ENCODE data around the gene FGD4.

The FGD4 gene

GRCh38 chr12:32618115-32618514, 218.8 kb downstream of the FGD4 start:
- DNase-seq: no peak

- DNase-seq: no peak
Observed at GRCh38 chr12:32627976-32628375, 228.6 kb downstream of the FGD4 start.

DNA sequence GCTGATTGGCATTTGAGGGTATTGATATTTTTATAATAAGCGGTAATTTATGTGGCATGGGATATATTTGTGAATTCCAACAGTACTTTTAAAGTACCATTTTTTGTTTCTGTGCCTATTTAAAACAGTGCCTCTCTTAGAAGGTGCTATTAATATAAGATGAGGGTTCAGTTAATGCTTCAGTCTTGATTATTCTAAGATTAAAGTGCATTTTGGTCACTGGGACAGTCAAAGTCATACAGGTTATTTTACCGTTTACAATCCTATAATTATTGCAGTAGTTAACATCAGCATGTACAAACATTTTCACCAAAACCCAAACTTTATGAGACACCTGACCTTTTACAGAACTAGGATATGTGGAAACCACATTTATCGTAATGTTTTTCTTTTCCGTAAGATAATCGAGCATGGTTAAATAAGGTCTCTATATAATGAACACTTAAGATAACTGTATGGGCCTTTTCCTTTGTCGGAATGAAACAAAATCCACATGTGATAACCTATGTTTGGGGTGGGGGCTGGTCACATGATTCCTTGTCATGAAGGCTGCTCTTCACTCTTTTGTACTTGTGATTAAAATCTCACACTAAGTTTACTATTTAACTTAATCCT, 242.0 kb downstream of the FGD4 start:
- no peak for DNase-seq

- DNase-seq: no peak
Observed at GRCh38 chr12:32644431-32644830, 245.1 kb downstream of the FGD4 start.

GRCh38 chr12:32647275-32647674, 247.9 kb downstream of the FGD4 start:
- DNase-seq: no peak

- no peak for DNase-seq
Observed at GRCh38 chr12:32650508-32650907, 251.2 kb downstream of the FGD4 start.

- no peak for DNase-seq
Observed at GRCh38 chr12:32651151-32651955, 252.0 kb downstream of the FGD4 start.

- DNase-seq: no peak
Observed at GRCh38 chr12:32651956-32652210, 252.5 kb downstream of the FGD4 start.

DNA sequence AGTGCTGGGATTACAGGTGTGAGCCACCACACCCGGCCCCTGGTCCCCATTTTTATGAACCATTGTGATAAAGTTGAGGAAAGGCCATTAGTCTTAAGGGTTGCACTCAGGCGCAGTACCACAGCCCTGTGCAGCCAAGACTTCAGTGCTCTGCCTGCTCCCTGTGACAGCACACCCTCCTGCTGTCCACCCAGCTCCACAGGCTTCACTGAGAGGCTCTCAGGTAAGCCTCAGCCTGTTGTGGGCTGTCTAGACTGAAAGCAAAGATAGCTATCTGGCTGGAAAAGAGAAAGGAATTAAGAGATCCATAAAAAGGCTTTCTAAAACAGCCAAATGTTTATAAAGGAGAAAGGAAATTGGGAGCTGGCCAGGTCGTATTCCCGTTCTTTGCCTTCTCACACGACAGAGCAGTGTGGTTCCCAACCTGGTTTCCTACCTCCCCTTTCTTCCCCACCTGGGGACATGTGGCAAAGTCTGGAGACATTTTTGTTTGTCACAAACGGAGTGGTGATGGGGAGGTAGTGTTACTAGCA, 260.6 kb downstream of the FGD4 start:
- DNase-seq: no peak

GRCh38 chr12:32661706-32662105, 262.3 kb downstream of the FGD4 start:
- DNase-seq: no peak

GRCh38 chr12:32662665-32663064, 263.3 kb downstream of the FGD4 start:
- DNase-seq: no peak

- no peak for DNase-seq
Observed at GRCh38 chr12:32666018-32666417, 266.7 kb downstream of the FGD4 start.

GRCh38 chr12:32669584-32669983, 270.2 kb downstream of the FGD4 start:
- DNase-seq: no peak

DNA sequence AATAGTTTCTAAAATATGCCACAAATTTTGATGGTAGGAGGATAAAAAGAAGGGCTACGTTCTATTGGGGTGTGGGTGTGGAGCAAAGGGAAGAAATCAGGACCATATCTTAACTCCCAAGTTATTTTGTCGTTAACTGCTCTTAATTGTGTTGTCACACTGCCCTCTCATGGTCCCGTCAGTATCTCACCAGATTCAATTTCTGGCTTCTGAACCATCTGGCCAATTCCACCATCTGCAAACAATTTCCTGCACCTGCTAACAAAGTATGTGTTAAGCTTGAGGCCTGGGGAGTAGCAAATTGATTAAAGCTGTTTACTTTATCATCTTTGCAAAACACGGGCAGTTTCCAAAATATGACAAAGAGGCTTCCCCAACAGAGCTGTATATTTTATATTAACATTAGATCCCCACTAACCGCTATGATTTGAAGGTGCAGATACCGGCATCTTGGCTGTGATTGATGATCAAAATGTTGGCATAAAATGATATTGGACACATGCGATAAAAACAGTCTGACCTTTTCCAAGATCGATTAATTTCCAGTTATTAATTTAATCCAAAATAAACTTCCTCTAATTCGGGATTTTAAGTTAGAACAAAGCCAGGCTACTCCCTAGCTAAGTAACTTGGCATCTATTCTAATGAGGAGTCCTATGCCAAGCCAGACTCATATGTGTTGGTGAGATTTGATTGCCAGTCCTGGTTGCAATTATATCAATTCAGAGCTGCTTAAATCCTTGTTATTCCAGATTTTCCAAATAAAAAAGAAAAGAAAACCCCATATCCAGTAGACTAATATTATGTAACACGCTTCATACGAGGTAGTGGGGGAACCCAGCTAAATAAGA, 272.8 kb downstream of the FGD4 start:
- peak in 1 of 2 donors; percentile 53 for DNase-seq

- peak; percentile 86 to 93 for DNase-seq
Observed at GRCh38 chr12:32679091-32679919, 279.9 kb downstream of the FGD4 start, which contains the start of gene DNM1L. Gene DNM1L (plus strand): TSS chr12:32679301. CDS start chr12:32679364, 63 bp downstream.

DNA sequence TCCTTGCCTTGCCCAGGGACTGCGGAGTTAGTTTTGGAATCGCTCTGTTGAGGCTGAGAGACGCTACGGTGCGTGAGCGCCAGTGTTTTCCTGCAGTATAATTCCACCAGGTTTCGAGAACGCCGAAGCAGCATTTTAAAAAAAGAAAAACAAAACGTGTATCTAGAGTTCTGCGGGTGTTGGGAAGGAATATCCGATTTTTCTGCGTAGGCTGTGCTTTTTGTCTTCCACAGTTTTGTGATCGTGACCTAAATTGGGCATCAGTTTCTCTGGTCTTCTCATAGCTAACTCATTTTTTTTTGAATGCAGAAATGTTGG, 280.5 kb downstream of the FGD4 start:
- DNase-seq: no peak

DNA sequence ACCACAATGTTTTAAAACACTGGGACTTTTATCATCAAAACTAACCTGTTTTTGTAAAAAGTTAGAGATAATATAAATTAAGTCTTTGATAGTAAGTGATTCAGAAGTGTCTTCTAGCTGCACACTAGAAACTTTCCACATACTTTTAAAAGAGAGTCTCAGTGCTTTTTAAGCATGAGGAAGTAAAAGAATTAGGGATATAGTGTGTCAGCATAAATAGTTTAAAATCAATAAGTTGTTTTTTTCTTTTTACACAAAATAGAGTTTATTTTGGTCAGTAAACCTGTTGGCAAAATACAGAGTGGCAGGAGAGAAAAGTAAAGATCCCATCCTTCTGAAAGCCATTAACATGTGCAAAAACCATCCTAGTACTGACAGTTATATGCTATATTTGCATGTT, 281.4 kb downstream of the FGD4 start:
- no peak for DNase-seq

GRCh38 chr12:32681272-32681671, 281.9 kb downstream of the FGD4 start:
- no peak for DNase-seq

- no peak for DNase-seq
Observed at GRCh38 chr12:32686340-32686739, 287.0 kb downstream of the FGD4 start.

DNA sequence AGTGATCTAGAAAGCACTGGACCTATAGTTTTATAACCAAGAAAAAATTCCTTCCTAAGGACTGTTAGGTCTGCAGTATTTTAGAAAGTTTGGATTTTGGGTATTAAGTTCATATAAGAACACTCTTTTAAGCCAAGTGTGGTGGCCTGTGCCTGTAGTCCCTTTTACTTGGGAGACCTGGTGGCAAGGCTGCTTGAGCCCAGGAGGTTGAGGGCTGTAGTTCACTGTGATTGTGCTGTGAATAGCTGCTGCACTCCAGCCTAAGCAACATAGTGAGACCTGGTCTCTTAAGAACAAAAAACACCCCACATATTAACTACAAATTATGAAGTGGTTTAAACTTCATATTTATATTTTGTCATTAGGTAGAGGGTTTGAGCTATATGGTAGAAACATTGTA, 289.4 kb downstream of the FGD4 start:
- no peak for DNase-seq

DNA sequence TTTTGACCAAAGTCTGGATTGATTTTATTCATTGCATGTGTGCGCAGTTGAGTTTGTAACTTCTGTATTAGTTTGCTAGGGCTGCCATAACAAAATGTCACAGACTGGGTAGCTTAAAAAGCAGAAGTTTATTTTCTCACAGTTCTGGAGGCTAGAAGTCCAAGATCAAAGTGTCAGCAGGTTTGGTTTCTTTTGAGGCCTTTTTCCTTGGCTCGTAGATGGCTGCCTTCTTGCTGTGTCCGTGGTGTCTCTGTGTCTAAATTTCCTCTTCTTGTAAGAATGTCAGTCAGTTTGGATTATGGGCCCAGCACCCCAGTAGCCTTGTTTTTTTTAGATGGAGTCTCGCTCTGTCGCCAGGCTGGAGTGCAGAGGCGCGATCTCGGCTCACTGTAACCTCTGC, 291.6 kb downstream of the FGD4 start:
- DNase-seq: no peak

- DNase-seq: no peak
Observed at GRCh38 chr12:32692358-32692757, 293.0 kb downstream of the FGD4 start.

GRCh38 chr12:32693036-32693435, 293.7 kb downstream of the FGD4 start:
- DNase-seq: no peak
